ENCODE data around the gene ARHGAP1. TPM values are rescaled to one million over a fixed set of nuclear protein-coding genes. Genes with fewer than 3 reads are reported as not detected.
A peak's percentile ranks its signal among the peaks of the same experiment; 100 is the strongest.

The ARHGAP1 gene
- total RNA-seq, 1 experiment from 2014 or later = 53.0 TPM

GRCh38 chr11:46679241-46680163 is 20.9 kb downstream of the ARHGAP1 start (continued):
- TF ChIP-seq ZNF532 (CRISPR knock-in tag; IDR thresholded peaks at IDR 0.05; ENCODE audit: borderline replicate concordance) (no peak), ZNF121 (CRISPR knock-in tag; IDR thresholded peaks at IDR 0.05) (no peak), HMGA2 (CRISPR knock-in tag; IDR thresholded peaks at IDR 0.05) (no peak)

GRCh38 chr11:46678741-46679130 is 21.7 kb downstream of the ARHGAP1 start:
- no peaks in the 10 kb centered on the region for H3K27me3 Mint-ChIP-seq (ENCODE audit: low read depth)
- peaks cover 25% of the 10 kb centered on the region for H3K4me1 Mint-ChIP-seq
- no peak for DNase-seq (ENCODE audit: low spot score)
- ChIA-PET POLR2A (no interaction called here), CTCF (interaction anchor here (0.8 to 1.5 kb wide), 3 partner anchors 9 to 474 kb away, joined by 3 to 5 read pairs (median 4); no protein-coding TSS in a partner anchor)
- no peak for ATAC-seq
- H3K9me3 Mint-ChIP-seq = no peaks in the 10 kb centered on the region
- no peak overlapping the region for H3K4me3 Mint-ChIP-seq
- H3K36me3 Mint-ChIP-seq = 0 out of 2 replicates have a peak, but pooled peaks cover 4% of the 10 kb centered on the region
- TF ChIP-seq ZNF416 (CRISPR knock-in tag; IDR thresholded peaks at IDR 0.05) = no peak
- TF ChIP-seq SMAD3 (CRISPR knock-in tag; IDR thresholded peaks at IDR 0.05; ENCODE audit: borderline replicate concordance) = no peak
- no peak for TF ChIP-seq ZNF396 (CRISPR knock-in tag; IDR thresholded peaks at IDR 0.05; ENCODE audit: borderline replicate concordance)
- TF ChIP-seq MLX (CRISPR knock-in tag; IDR thresholded peaks at IDR 0.05) = no peak
- TF ChIP-seq ZSCAN18 (CRISPR knock-in tag; IDR thresholded peaks at IDR 0.05) = no peak
- H3K27ac Mint-ChIP-seq = no peak overlapping the region

- Mint-ChIP-seq H3K4me3 (no peak overlapping the region), H3K36me3 (peaks cover 6% of the 10 kb centered on the region; the same call in 1 of the 2 replicates), H3K9me3 (no peaks in the 10 kb centered on the region), H3K27ac (peak overlapping the region; percentile 4; the same call in 1 of the 2 replicates), H3K27me3 (ENCODE audit: low read depth) (no peaks in the 10 kb centered on the region), H3K4me1 (peaks cover 28% of the 10 kb centered on the region)
- ATAC-seq = peak; percentile 10
- ChIA-PET POLR2A (no interaction called here), CTCF (interaction anchor here (0.8 to 1.5 kb wide), 3 partner anchors 8 to 475 kb away, joined by 3 to 5 read pairs (median 4); no protein-coding TSS in a partner anchor)
- DNase-seq (ENCODE audit: low spot score) = no peak
- TF ChIP-seq JAZF1 (CRISPR knock-in tag; IDR thresholded peaks at IDR 0.05) (no peak), OVOL2 (CRISPR knock-in tag; IDR thresholded peaks at IDR 0.05; ENCODE audit: borderline replicate concordance) (no peak), ZSCAN18 (CRISPR knock-in tag; IDR thresholded peaks at IDR 0.05) (no peak), HMGXB4 (CRISPR knock-in tag; IDR thresholded peaks at IDR 0.05) (no peak), IRF1 (CRISPR knock-in tag; IDR thresholded peaks at IDR 0.05) (no peak), ZNF532 (CRISPR knock-in tag; IDR thresholded peaks at IDR 0.05; ENCODE audit: borderline replicate concordance) (no peak)
These were observed 22.3 kb downstream of the ARHGAP1 start for GRCh38 chr11:46677991-46678740.
